ENCODE data around the gene GANAB. TPM values are rescaled to one million over a fixed set of nuclear protein-coding genes. Genes with fewer than 3 reads are reported as not detected.
"Not testable (repeated sequence)": the region's sequence is repeated elsewhere in the genome, so short reads cannot be mapped to it uniquely, and the experiment has no call there.

The GANAB gene
- total RNA-seq, 2 donors from 2014 or later = 310 to 312 TPM

DNA sequence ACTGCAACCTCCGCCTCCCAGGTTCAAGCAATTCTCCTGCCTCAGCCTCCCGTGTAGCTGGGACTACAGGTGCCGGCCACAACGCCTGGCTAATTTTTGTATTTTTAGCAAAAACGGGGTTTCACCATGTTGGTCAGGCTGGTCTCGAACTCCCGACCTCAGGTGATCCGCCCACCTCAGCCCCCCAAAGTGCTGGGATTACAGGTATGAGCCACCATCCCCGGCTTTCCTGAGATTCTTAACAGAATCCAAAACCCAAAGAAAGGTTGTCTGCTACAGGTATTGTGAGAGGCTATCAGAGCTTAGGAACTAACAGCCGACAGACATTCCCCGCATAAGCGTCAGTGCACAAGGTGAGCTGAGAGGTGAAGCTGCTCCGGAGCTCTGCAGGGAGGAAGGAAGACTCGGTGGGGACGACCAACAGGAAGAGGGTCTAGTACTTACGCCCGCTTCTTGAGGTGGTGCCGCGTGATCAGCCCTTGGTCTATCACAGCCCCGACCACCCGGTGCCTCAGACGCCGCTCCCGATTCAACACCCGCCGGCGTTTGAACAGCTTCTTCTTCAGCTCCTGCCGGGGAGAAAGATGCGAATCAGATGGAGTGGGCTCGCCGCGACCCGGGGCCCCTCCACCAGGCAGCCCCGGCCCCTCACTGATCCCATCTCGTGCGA, 18.1 kb upstream of the GANAB start:
- peaks cover 4 to 16% of the 10 kb centered on the region in 2 donors for H3K36me3 Mint-ChIP-seq (ENCODE audit: insufficient read depth in 2 of 2)
- no peaks in the 10 kb centered on the region for H3K9me3 Mint-ChIP-seq
- ATAC-seq (replicated peaks in 1 of 2) = peak; percentile 54
- H3K27me3 Mint-ChIP-seq (ENCODE audit: low read depth) = no peaks in the 10 kb centered on the region
- peak overlapping the region; percentile 95 for H3K27ac Mint-ChIP-seq
- DNase-seq = peak; percentile 69 to 72
- peak overlapping the region; percentile 96 to 97 for H3K4me3 Mint-ChIP-seq
- peaks cover 39% of the 10 kb centered on the region for H3K4me1 Mint-ChIP-seq (ENCODE audit: low read depth)

GRCh38 chr11:62656796-62657429, 10.5 kb upstream of the GANAB start:
- Mint-ChIP-seq H3K27ac (peak overlapping the region; percentile 36), H3K9me3 (no peaks in the 10 kb centered on the region), H3K4me3 (no peak overlapping the region), H3K27me3 (ENCODE audit: low read depth) (no peaks in the 10 kb centered on the region), H3K36me3 (ENCODE audit: insufficient read depth in 2 of 2) (no peaks in the 10 kb centered on the region), H3K4me1 (ENCODE audit: low read depth) (peaks cover 24% of the 10 kb centered on the region)
- DNase-seq = no peak
- ATAC-seq (replicated peaks in 1 of 2) = no peak

- Mint-ChIP-seq H3K9me3 (no peaks in the 10 kb centered on the region), H3K4me1 (ENCODE audit: low read depth) (peaks cover 36% of the 10 kb centered on the region), H3K36me3 (ENCODE audit: insufficient read depth in 2 of 2) (no peaks in the 10 kb centered on the region), H3K27ac (peak overlapping the region; percentile 31), H3K4me3 (peak overlapping the region; percentile 56 to 96), H3K27me3 (ENCODE audit: low read depth) (no peaks in the 10 kb centered on the region)
- DNase-seq (no peak), ATAC-seq (replicated peaks in 1 of 2) (no peak)
Measured at GRCh38 chr11:62654297-62654696, 7.9 kb upstream of the GANAB start.

DNA sequence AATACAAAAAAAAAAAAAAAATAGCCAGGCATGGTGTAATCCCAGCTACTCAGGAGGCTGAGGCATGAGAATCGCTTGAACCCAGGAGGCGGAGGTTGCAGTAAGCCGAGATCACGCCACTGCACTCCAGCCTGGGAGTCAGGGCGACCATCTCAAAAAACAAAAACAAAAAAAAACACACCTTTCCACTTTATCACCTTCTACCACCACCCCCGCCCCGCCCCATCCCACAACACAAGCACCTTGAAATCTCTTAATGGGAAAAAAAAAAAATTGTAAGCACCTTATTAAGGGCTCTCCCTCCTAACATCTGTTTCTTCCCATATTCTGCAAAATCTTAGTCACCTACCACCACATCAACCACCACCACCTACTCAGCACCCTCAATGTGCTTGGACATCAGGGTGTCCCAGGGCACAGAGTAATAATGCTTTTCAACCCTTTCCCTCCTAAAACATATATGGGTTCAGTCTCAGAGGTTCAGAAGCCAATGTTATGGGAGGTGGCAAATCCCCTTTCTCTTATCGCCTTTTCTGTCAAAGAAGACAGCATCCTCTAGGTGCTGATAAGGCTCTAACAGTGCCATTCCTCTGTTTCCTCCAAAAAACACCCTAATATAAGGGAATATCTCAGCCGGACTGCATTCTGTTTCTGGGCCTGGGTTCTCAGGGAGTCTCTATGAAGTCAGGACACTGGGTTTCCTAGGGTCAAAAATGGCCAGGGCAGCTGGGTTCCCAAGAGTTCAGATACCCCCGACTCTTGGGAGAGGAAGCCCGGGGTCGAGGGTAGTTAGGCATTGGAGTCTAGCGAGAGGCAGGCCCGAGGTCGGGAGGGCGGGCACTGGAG, 6.0 kb upstream of the GANAB start:
- Mint-ChIP-seq H3K27me3 (ENCODE audit: low read depth) (no peaks in the 10 kb centered on the region), H3K9me3 (no peaks in the 10 kb centered on the region), H3K4me3 (peak overlapping the region; percentile 93 to 96), H3K27ac (peak overlapping the region; percentile 81), H3K4me1 (ENCODE audit: low read depth) (peaks cover 36% of the 10 kb centered on the region), H3K36me3 (ENCODE audit: insufficient read depth in 2 of 2) (no peaks in the 10 kb centered on the region)
- ATAC-seq (replicated peaks in 1 of 2) (peak in 1 of 2 donors; percentile 10), DNase-seq (no peak)

GRCh38 chr11:62650283-62650682, 3.9 kb upstream of the GANAB start:
- not testable (repeated sequence) for H3K27me3 Mint-ChIP-seq (ENCODE audit: low read depth); H3K36me3 Mint-ChIP-seq (ENCODE audit: insufficient read depth in 2 of 2); DNase-seq; H3K4me3 Mint-ChIP-seq; H3K9me3 Mint-ChIP-seq; ATAC-seq (replicated peaks in 1 of 2); H3K27ac Mint-ChIP-seq
- H3K4me1 Mint-ChIP-seq (ENCODE audit: low read depth) = peaks cover 45% of the 10 kb centered on the region

GRCh38 chr11:62649486-62649885, 3.1 kb upstream of the GANAB start:
- Mint-ChIP-seq H3K9me3 (no peaks in the 10 kb centered on the region), H3K36me3 (ENCODE audit: insufficient read depth in 2 of 2) (peaks cover 3% of the 10 kb centered on the region in 2 donors), H3K4me3 (no peak overlapping the region), H3K4me1 (ENCODE audit: low read depth) (peaks cover 47% of the 10 kb centered on the region), H3K27ac (no peak overlapping the region), H3K27me3 (ENCODE audit: low read depth) (no peaks in the 10 kb centered on the region)
- no peak for DNase-seq
- no peak for ATAC-seq (replicated peaks in 1 of 2)

DNA sequence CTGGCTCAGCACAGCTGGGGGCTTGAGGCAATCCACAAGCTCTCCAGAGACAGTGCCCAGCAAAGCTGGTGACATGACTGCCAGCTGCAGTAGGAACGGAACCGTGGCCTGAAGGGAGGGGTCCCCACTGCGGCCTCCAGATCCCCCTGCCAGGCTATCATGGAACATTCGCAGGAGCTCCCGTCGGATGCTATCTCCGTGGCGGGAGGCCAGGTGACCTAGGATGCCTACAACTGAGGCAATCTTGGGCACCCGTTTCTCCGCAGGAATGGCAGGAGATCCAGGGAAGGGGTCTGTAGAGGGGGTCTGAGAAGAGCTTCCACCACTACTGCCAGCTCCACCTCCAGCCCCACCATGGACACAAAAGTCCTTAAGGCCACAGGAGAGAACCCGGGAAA, 2.6 kb upstream of the GANAB start:
- no peak overlapping the region for H3K27ac Mint-ChIP-seq
- DNase-seq (no peak), ATAC-seq (replicated peaks in 1 of 2) (no peak)
- H3K36me3 Mint-ChIP-seq (ENCODE audit: insufficient read depth in 2 of 2) = peaks cover 5 to 6% of the 10 kb centered on the region in 2 donors
- no peaks in the 10 kb centered on the region for H3K27me3 Mint-ChIP-seq (ENCODE audit: low read depth)
- no peaks in the 10 kb centered on the region for H3K9me3 Mint-ChIP-seq
- peaks cover 47% of the 10 kb centered on the region for H3K4me1 Mint-ChIP-seq (ENCODE audit: low read depth)
- no peak overlapping the region for H3K4me3 Mint-ChIP-seq

GRCh38 chr11:62648185-62648966, 2.0 kb upstream of the GANAB start:
- Mint-ChIP-seq H3K4me1 (ENCODE audit: low read depth) (peaks cover 45% of the 10 kb centered on the region), H3K9me3 (no peaks in the 10 kb centered on the region), H3K27me3 (ENCODE audit: low read depth) (no peaks in the 10 kb centered on the region), H3K4me3 (no peak overlapping the region), H3K36me3 (ENCODE audit: insufficient read depth in 2 of 2) (peaks cover 5 to 7% of the 10 kb centered on the region in 2 donors), H3K27ac (no peak overlapping the region)
- DNase-seq (no peak), ATAC-seq (replicated peaks in 1 of 2) (no peak)

DNA sequence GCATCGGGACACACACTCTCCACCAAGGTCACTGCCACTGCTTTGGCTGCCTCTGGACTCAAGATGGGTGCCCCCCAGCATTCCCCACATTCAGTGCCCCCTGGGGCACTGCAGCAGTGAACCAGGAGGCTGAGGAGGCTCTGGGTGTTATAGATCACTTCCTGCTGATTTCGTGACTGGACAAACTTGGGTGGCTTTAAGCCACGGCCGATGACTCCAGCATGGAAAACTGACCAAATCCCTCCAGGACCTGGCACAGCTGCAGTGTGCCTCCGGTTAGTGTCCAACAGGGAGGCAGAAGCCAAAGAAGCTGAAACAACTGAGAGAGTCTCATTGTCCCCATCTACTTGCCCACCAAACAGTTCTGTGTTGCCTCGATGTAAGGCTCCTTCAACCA, 1.2 kb upstream of the GANAB start:
- DNase-seq (no peak), ATAC-seq (replicated peaks in 1 of 2) (no peak)
- H3K9me3 Mint-ChIP-seq = no peaks in the 10 kb centered on the region
- no peak overlapping the region for H3K4me3 Mint-ChIP-seq
- peaks cover 5 to 7% of the 10 kb centered on the region in 2 donors for H3K36me3 Mint-ChIP-seq (ENCODE audit: insufficient read depth in 2 of 2)
- no peak overlapping the region for H3K27ac Mint-ChIP-seq
- H3K4me1 Mint-ChIP-seq (ENCODE audit: low read depth) = peaks cover 45% of the 10 kb centered on the region
- H3K27me3 Mint-ChIP-seq (ENCODE audit: low read depth) = no peaks in the 10 kb centered on the region

GRCh38 chr11:62646825-62647608, 604 bp upstream of the GANAB start:
- H3K27me3 Mint-ChIP-seq (ENCODE audit: low read depth) = no peaks in the 10 kb centered on the region
- H3K4me1 Mint-ChIP-seq (ENCODE audit: low read depth) = peaks cover 45% of the 10 kb centered on the region
- DNase-seq (no peak), ATAC-seq (replicated peaks in 1 of 2) (no peak)
- no peaks in the 10 kb centered on the region for H3K9me3 Mint-ChIP-seq
- peaks cover 5 to 7% of the 10 kb centered on the region in 2 donors for H3K36me3 Mint-ChIP-seq (ENCODE audit: insufficient read depth in 2 of 2)
- H3K4me3 Mint-ChIP-seq = peak overlapping the region; percentile 97 to 99
- H3K27ac Mint-ChIP-seq = peak overlapping the region; percentile 90

DNA sequence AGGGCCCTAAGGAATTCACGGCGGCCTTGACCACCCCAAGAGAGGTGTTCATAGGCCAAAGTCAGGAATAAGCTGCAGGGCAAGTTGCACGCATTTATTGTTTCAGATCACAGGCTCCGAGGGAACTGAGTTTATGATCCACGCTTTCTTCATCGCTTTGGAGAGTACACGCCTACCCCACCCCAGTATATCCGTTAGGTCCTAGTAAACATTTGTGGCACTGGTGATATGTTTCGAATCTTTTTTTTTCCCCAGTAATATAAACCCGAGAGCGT, 805 bp downstream of the GANAB start:
- ATAC-seq (replicated peaks in 1 of 2) = no peak
- peaks cover 43% of the 10 kb centered on the region for H3K4me1 Mint-ChIP-seq (ENCODE audit: low read depth)
- H3K27me3 Mint-ChIP-seq (ENCODE audit: low read depth) = no peaks in the 10 kb centered on the region
- peaks cover 7 to 9% of the 10 kb centered on the region in 2 donors for H3K36me3 Mint-ChIP-seq (ENCODE audit: insufficient read depth in 2 of 2)
- H3K4me3 Mint-ChIP-seq = peak overlapping the region; percentile 97 to 99
- H3K27ac Mint-ChIP-seq = peak overlapping the region; percentile 90
- H3K9me3 Mint-ChIP-seq = no peaks in the 10 kb centered on the region
- peak in 1 of 2 donors; percentile 20 for DNase-seq

- no peak for DNase-seq
- Mint-ChIP-seq H3K27me3 (ENCODE audit: low read depth) (no peaks in the 10 kb centered on the region), H3K9me3 (no peaks in the 10 kb centered on the region), H3K27ac (no peak overlapping the region), H3K4me3 (peak overlapping the region; percentile 45 to 99), H3K36me3 (ENCODE audit: insufficient read depth in 2 of 2) (peaks cover 12 to 17% of the 10 kb centered on the region in 2 donors), H3K4me1 (ENCODE audit: low read depth) (peaks cover 54% of the 10 kb centered on the region)
- ATAC-seq (replicated peaks in 1 of 2) = no peak
Measured at GRCh38 chr11:62644220-62644619, 2.2 kb downstream of the GANAB start.
